DOHH2 (cell line): ENCODE results near the gene CPT1B.

Experiments
- H3F3A ChIP-seq: fragments of 200-600 bp; sonication (generic), shearing (Covaris generic); 2 replicates; pipeline ENCODE4 v1.6.0; 2016; ENCODE audit warnings: antibody characterized with exemption, mild to moderate bottlenecking; ENCODE audit not compliant: control insufficient read depth, insufficient read depth
- H3K27ac ChIP-seq: fragments of 200-600 bp; sonication (generic); 2 replicates; pipeline ENCODE4 v1.5.1; 2014; ENCODE audit warnings: low read depth, mild to moderate bottlenecking, low read length, moderate library complexity
- H3K27me3 ChIP-seq: fragments of 200-600 bp; sonication (generic); 2 replicates; pipeline ENCODE4 v1.6.1; 2014; ENCODE audit warnings: mild to moderate bottlenecking, low read length, mixed read lengths; ENCODE audit not compliant: control insufficient read depth
- H3K36me3 ChIP-seq: fragments of 200-600 bp; sonication (generic); 2 replicates; pipeline ENCODE4 v1.6.1; 2014; ENCODE audit warnings: mild to moderate bottlenecking, low read length, moderate library complexity, mixed read lengths; ENCODE audit not compliant: control insufficient read depth
- H3K4me1 ChIP-seq: fragments of 200-600 bp; sonication (generic); 2 replicates; pipeline ENCODE4 v1.6.1; 2014; ENCODE audit warnings: mild to moderate bottlenecking, low read length, mixed read lengths; ENCODE audit not compliant: control insufficient read depth
- H3K4me2 ChIP-seq: fragments of 200-600 bp; sonication (generic); 2 replicates; pipeline ENCODE4 v1.6.0; 2014; ENCODE audit warnings: mild to moderate bottlenecking, low read length, moderate library complexity
- H3K4me3 ChIP-seq: fragments of 200-600 bp; sonication (generic); 2 replicates; pipeline ENCODE4 v1.5.1; 2014; ENCODE audit warnings: mild to moderate bottlenecking, low read length, mixed read lengths
- H3K79me2 ChIP-seq: fragments of 200-600 bp; sonication (generic); 2 replicates; pipeline ENCODE4 v1.6.1; 2014; ENCODE audit warnings: mild to moderate bottlenecking, low read length, mixed read lengths; ENCODE audit not compliant: control insufficient read depth
- H3K9me2 ChIP-seq: fragments of 200-600 bp; sonication (generic); replicated peaks from 2 replicates; pipeline ENCODE4 v1.6.1; 2014; ENCODE audit warnings: mild to moderate bottlenecking, low read length, mixed read lengths; ENCODE audit not compliant: control insufficient read depth
- H3K9me3 ChIP-seq: fragments of 200-600 bp; sonication (generic); 2 replicates; pipeline ENCODE4 v1.6.1; 2014; ENCODE audit warnings: antibody characterized with exemption, low read length, mixed read lengths; ENCODE audit not compliant: control insufficient read depth, insufficient read depth
- H4K20me1 ChIP-seq: fragments of 200-600 bp; sonication (generic); 2 replicates; pipeline ENCODE4 v1.6.0; 2014; ENCODE audit warnings: low read depth, mild to moderate bottlenecking, antibody characterized with exemption, low read length, moderate library complexity; ENCODE audit not compliant: control insufficient read depth, insufficient read depth
- CTCF ChIP-seq: fragments of 200-600 bp; sonication (generic); IDR thresholded peaks from one replicate; pipeline ENCODE4 v1.5.1; 2014; ENCODE audit warnings: antibody characterized with exemption, mild to moderate bottlenecking, low read depth, low read length; ENCODE audit not compliant: poor library complexity, severe bottlenecking
- EZH2phosphoT487 ChIP-seq: fragments of 200-600 bp; sonication (generic); IDR thresholded peaks from 2 replicates; pipeline ENCODE4 v1.6.1; 2017; ENCODE audit warnings: borderline replicate concordance, mild to moderate bottlenecking, antibody characterized with exemption, low read length, moderate library complexity, mixed read lengths

Gene CPT1B

GRCh38 chr22:50576070-50576469, 2.2 kb downstream of the CPT1B start:
- no peaks in the 10 kb centered on the region for H4K20me1 ChIP-seq
- peaks cover 89% of the 10 kb centered on the region for H3K36me3 ChIP-seq
- H3K27me3 ChIP-seq: no peaks in the 10 kb centered on the region
- TF ChIP-seq EZH2phosphoT487 (no peak), CTCF (no peak)
- H3K4me3 ChIP-seq: no peak overlapping the region
- peaks cover 1% of the 10 kb centered on the region for H3K79me2 ChIP-seq
- H3K4me2 ChIP-seq: no peak overlapping the region
- H3K9me2 ChIP-seq: no peaks in the 10 kb centered on the region
- H3F3A ChIP-seq: no peaks in the 10 kb centered on the region
- H3K4me1 ChIP-seq: peaks cover 2% of the 10 kb centered on the region
- H3K27ac ChIP-seq: no peak overlapping the region
- no peaks in the 10 kb centered on the region for H3K9me3 ChIP-seq

- Histone ChIP-seq H3K9me3 (no peaks in the 10 kb centered on the region), H3K27me3 (no peaks in the 10 kb centered on the region), H3K79me2 (no peaks in the 10 kb centered on the region), H3K4me2 (no peak overlapping the region), H3K27ac (no peak overlapping the region), H3K4me3 (no peak overlapping the region), H3K9me2 (no peaks in the 10 kb centered on the region), H3K4me1 (no peaks in the 10 kb centered on the region), H3K36me3 (peaks cover 90% of the 10 kb centered on the region), H4K20me1 (no peaks in the 10 kb centered on the region), H3F3A (no peaks in the 10 kb centered on the region)
- TF ChIP-seq CTCF (no peak), EZH2phosphoT487 (no peak)
Measured at GRCh38 chr22:50575426-50575941, 2.7 kb downstream of the CPT1B start.

GRCh38 chr22:50574383-50574755, 3.9 kb downstream of the CPT1B start:
- no peak overlapping the region for H3K27ac ChIP-seq
- no peaks in the 10 kb centered on the region; the same call in 1 of the 2 replicates for H3K4me1 ChIP-seq
- H3K9me2 ChIP-seq: no peaks in the 10 kb centered on the region
- H3K4me2 ChIP-seq: no peak overlapping the region
- H3K27me3 ChIP-seq: no peaks in the 10 kb centered on the region
- H3K9me3 ChIP-seq: no peaks in the 10 kb centered on the region
- H4K20me1 ChIP-seq: no peaks in the 10 kb centered on the region
- H3F3A ChIP-seq: no peaks in the 10 kb centered on the region
- no peak overlapping the region for H3K4me3 ChIP-seq
- no peak for TF ChIP-seq EZH2phosphoT487
- no peak for TF ChIP-seq CTCF
- no peaks in the 10 kb centered on the region for H3K79me2 ChIP-seq
- peaks cover 90% of the 10 kb centered on the region for H3K36me3 ChIP-seq
